Dermis blood vessel endothelial cell (primary cell): ENCODE data around the gene SLC7A6OS. TPM values are rescaled to one million over a fixed set of nuclear protein-coding genes. Genes with fewer than 3 reads are reported as not detected.

Experiments
- DNase-seq: peaks from one replicate; pipeline ENCODE4 v3.0.0; 2010
- total RNA-seq: library from RNA; depleted of rRNA; stranded (reverse); fragments of >200 nt; gene quantifications from 2 replicates; pipeline ENCODE4 v1.2.3, GENCODE V29; 2014

Gene SLC7A6OS
- total RNA-seq, 1 donor from 2014 or later, result 15.5 TPM

- no peak for DNase-seq
These were observed 59.8 kb downstream of the SLC7A6OS start for GRCh38 chr16:68250951-68251350.

GRCh38 chr16:68249371-68249770 lies 61.4 kb downstream of the SLC7A6OS start:
- DNase-seq, result no peak

Other genes with a start within 250 kb of the SLC7A6OS start
- 14.1 and 31.6 TPM in 2 replicates for gene NFATC3, start 225.6 kb downstream of the SLC7A6OS start, total RNA-seq
- 3.6 and 4.1 TPM in 2 replicates for gene ESRP2, start 74.8 kb downstream of the SLC7A6OS start, total RNA-seq
- gene PLA2G15, start 65.6 kb downstream of the SLC7A6OS start, total RNA-seq, result 28.6 and 38.9 TPM in 2 replicates
- gene SLC7A6, start 46.4 kb downstream of the SLC7A6OS start, total RNA-seq, result 17.4 and 31.1 TPM in 2 replicates
- gene PRMT7, start 73 bp upstream of the SLC7A6OS start, total RNA-seq, result 50.0 and 54.4 TPM in 2 replicates
- gene SMPD3, start 137.6 kb upstream of the SLC7A6OS start, total RNA-seq, result 0.14 and 0.17 TPM in 2 replicates
- gene ZFP90, start 228.3 kb upstream of the SLC7A6OS start, total RNA-seq, result 20.2 and 26.5 TPM in 2 replicates